Activated T-cell treated with anti-CD3 and anti-CD28 coated beads, Interleukin-2, amount 50 U/mL, for 1 hour (primary cell): Measurements from ENCODE around the gene TBC1D19.

Source experiments
- DNase-seq: peaks from one replicate; pipeline ENCODE4 v3.0.0-alpha.2; 2020

TBC1D19 gene

GRCh38 chr4:26741491-26741871 lies 157.6 kb downstream of the TBC1D19 start:
- no peak for DNase-seq

GRCh38 chr4:26746802-26747213 lies 162.9 kb downstream of the TBC1D19 start:
- DNase-seq: no peak

GRCh38 chr4:26748811-26749210 lies 164.9 kb downstream of the TBC1D19 start:
- no peak for DNase-seq

- DNase-seq: no peak
These were observed 166.0 kb downstream of the TBC1D19 start for GRCh38 chr4:26749867-26750266.

GRCh38 chr4:26751004-26751403 lies 167.1 kb downstream of the TBC1D19 start:
- no peak for DNase-seq

GRCh38 chr4:26751838-26752237 lies 168.0 kb downstream of the TBC1D19 start:
- no peak for DNase-seq

- DNase-seq: no peak
These were observed 169.3 kb downstream of the TBC1D19 start for GRCh38 chr4:26753187-26753586.

- no peak for DNase-seq
These were observed 169.7 kb downstream of the TBC1D19 start for GRCh38 chr4:26753617-26754016.

- DNase-seq: no peak
These were observed 173.9 kb downstream of the TBC1D19 start for GRCh38 chr4:26757751-26758150.

GRCh38 chr4:26758899-26759298 lies 175.0 kb downstream of the TBC1D19 start:
- no peak for DNase-seq

- no peak for DNase-seq
These were observed 178.8 kb downstream of the TBC1D19 start for GRCh38 chr4:26762650-26763049.

- no peak for DNase-seq
These were observed 179.2 kb downstream of the TBC1D19 start for GRCh38 chr4:26763063-26763462.

- DNase-seq: no peak
These were observed 179.8 kb downstream of the TBC1D19 start for GRCh38 chr4:26763648-26764047.

GRCh38 chr4:26764231-26764630 lies 180.3 kb downstream of the TBC1D19 start:
- no peak for DNase-seq

- DNase-seq: no peak
These were observed 181.6 kb downstream of the TBC1D19 start for GRCh38 chr4:26765515-26765914.

GRCh38 chr4:26766141-26766540 lies 182.3 kb downstream of the TBC1D19 start:
- no peak for DNase-seq

- no peak for DNase-seq
These were observed 188.4 kb downstream of the TBC1D19 start for GRCh38 chr4:26772096-26772873.

- DNase-seq: no peak
These were observed 195.3 kb downstream of the TBC1D19 start for GRCh38 chr4:26779224-26779623.

- no peak for DNase-seq
These were observed 195.8 kb downstream of the TBC1D19 start for GRCh38 chr4:26779674-26780073.

GRCh38 chr4:26780539-26780938 lies 196.7 kb downstream of the TBC1D19 start:
- DNase-seq: no peak

- no peak for DNase-seq
These were observed 198.4 kb downstream of the TBC1D19 start for GRCh38 chr4:26782168-26782829.

- no peak for DNase-seq
These were observed 198.9 kb downstream of the TBC1D19 start for GRCh38 chr4:26782830-26783202.

GRCh38 chr4:26784207-26784865 lies 200.5 kb downstream of the TBC1D19 start:
- no peak for DNase-seq

GRCh38 chr4:26785312-26785711 lies 201.4 kb downstream of the TBC1D19 start:
- DNase-seq: no peak
